ENCODE data around the gene NAGPA. TPM values are rescaled to one million over a fixed set of nuclear protein-coding genes. Genes with fewer than 3 reads are reported as not detected.
A peak's percentile ranks its signal among the peaks of the same experiment; 100 is the strongest.

Gene NAGPA
- total RNA-seq, 1 donor from 2014 or later: 3.3 TPM

- no peak overlapping the region for H2AFZ ChIP-seq (replicated peaks)
- H4K20me1 ChIP-seq (ENCODE audit: low read depth): no peaks in the 10 kb centered on the region
- no peaks in the 10 kb centered on the region for H3K4me1 ChIP-seq
- no peak for DNase-seq (ENCODE audit: low spot score)
- H3K9ac ChIP-seq: no peak overlapping the region
- TF ChIP-seq, protein P1, sequence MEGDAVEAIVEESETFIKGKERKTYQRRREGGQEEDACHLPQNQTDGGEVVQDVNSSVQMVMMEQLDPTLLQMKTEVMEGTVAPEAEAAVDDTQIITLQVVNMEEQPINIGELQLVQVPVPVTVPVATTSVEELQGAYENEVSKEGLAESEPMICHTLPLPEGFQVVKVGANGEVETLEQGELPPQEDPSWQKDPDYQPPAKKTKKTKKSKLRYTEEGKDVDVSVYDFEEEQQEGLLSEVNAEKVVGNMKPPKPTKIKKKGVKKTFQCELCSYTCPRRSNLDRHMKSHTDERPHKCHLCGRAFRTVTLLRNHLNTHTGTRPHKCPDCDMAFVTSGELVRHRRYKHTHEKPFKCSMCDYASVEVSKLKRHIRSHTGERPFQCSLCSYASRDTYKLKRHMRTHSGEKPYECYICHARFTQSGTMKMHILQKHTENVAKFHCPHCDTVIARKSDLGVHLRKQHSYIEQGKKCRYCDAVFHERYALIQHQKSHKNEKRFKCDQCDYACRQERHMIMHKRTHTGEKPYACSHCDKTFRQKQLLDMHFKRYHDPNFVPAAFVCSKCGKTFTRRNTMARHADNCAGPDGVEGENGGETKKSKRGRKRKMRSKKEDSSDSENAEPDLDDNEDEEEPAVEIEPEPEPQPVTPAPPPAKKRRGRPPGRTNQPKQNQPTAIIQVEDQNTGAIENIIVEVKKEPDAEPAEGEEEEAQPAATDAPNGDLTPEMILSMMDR (IDR thresholded peaks at IDR 0.05): no peak
- TF ChIP-seq EZH2 (IDR thresholded peaks at IDR 0.05) (no peak), EZH2phosphoT487 (IDR thresholded peaks at IDR 0.05) (no peak)
- H3F3A ChIP-seq (ENCODE audit: low read depth): peaks cover 7% of the 10 kb centered on the region
- H3K27ac ChIP-seq: no peak overlapping the region
- Mint-ChIP-seq H3K36me3 (no peaks in the 10 kb centered on the region), H3K27ac (no peak overlapping the region), H3K9me3 (peaks cover 8% of the 10 kb centered on the region), H3K4me1 (no peaks in the 10 kb centered on the region), H3K27me3 (ENCODE audit: insufficient read depth, low read depth) (peaks cover 38% of the 10 kb centered on the region), H3K4me3 (no peak overlapping the region)
- H3K4me2 ChIP-seq: no peak overlapping the region
- no peak overlapping the region for H3K4me3 ChIP-seq
- no peaks in the 10 kb centered on the region for H3K9me3 ChIP-seq (ENCODE audit: low read depth)
- no peaks in the 10 kb centered on the region for H3K36me3 ChIP-seq
- peaks cover 53% of the 10 kb centered on the region for H3K27me3 ChIP-seq
- H3K79me2 ChIP-seq (ENCODE audit: low read depth): no peaks in the 10 kb centered on the region
These were observed 49.4 kb downstream of the NAGPA start for GRCh38 chr16:4984174-4984990.

DNA sequence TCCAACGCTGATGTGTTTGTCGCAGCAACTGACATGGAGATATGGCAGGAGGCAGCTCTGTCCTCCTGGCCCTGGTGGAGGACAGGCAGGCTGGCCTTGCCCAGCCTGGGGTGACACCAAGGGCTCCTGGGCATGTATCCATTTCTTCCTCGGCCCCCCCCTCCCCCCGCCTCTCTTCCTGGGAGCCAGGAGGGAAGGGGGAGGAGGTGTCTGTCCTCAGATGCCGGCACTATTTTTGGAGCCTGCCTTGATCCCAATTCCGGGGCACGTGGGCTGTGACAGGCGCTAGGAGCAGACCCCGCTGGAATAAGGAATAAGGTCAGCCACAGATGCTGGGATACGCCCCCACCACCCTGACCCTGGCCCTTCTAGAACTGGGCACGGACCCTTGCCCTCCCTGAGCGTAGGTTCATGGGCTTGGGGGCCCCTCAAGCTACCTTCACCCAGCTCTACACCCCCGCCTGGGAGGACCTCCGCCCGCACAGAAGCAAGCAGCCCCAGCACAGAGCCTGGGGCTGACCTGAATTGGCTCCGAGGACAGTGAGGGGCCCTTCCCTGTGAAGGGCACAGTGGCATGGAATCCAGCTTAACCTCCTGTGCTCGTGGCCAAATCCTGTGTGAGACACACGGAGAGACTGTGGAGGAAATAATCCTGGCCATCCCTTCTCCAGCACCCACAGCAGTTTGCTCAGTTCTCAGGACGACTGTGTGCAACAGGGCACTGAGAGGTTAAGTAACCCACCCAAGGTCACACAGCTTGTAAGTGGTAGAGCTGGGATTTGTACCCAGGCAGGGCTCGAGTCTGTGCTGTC, 51.5 kb downstream of the NAGPA start:
- Histone ChIP-seq H4K20me1 (ENCODE audit: low read depth) (no peaks in the 10 kb centered on the region), H3K4me1 (no peaks in the 10 kb centered on the region), H3K27me3 (peaks cover 33% of the 10 kb centered on the region), H3K4me2 (no peak overlapping the region), H3K27ac (no peak overlapping the region), H3F3A (ENCODE audit: low read depth) (peaks cover 7% of the 10 kb centered on the region), H3K79me2 (ENCODE audit: low read depth) (no peaks in the 10 kb centered on the region), H3K9me3 (ENCODE audit: low read depth) (no peaks in the 10 kb centered on the region), H3K36me3 (no peaks in the 10 kb centered on the region), H3K4me3 (no peak overlapping the region), H2AFZ (replicated peaks) (no peak overlapping the region), H3K9ac (no peak overlapping the region)
- H3K36me3 Mint-ChIP-seq: no peaks in the 10 kb centered on the region
- TF ChIP-seq EZH2 (IDR thresholded peaks at IDR 0.05) (no peak), EZH2phosphoT487 (IDR thresholded peaks at IDR 0.05) (no peak)
- TF ChIP-seq, protein P1 (IDR thresholded peaks at IDR 0.05): no peak
- peak overlapping the region; percentile 86 for H3K27ac Mint-ChIP-seq
- H3K9me3 Mint-ChIP-seq: peaks cover 3% of the 10 kb centered on the region
- no peak for DNase-seq (ENCODE audit: low spot score)
- peaks cover 20% of the 10 kb centered on the region for H3K27me3 Mint-ChIP-seq (ENCODE audit: insufficient read depth, low read depth)
- no peak overlapping the region for H3K4me3 Mint-ChIP-seq
- peaks cover 2% of the 10 kb centered on the region for H3K4me1 Mint-ChIP-seq

DNA sequence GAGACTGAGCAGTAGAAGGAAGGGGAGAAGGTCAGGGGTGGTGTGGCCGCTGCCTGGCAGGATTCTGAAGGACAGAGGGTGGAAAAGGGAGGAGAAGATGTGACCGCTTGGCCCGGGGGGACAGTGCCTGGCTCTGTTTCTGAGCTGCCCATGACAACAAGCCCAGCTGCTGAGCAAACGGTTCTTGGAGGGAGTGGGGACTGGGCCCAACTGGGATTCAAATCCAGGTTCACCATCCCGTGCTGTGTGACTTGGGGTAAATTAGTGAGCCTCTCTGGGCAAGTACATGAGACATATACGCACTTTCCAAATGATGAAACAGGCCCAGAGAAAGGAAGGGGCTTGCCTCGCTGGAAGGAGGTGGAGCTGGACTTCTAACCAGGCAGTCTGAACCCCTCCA, 52.3 kb downstream of the NAGPA start:
- no peak for DNase-seq (ENCODE audit: low spot score)
- Histone ChIP-seq H3K4me2 (no peak overlapping the region), H3K9ac (no peak overlapping the region), H3K36me3 (no peaks in the 10 kb centered on the region), H3K27me3 (peaks cover 25% of the 10 kb centered on the region), H3F3A (ENCODE audit: low read depth) (no peaks in the 10 kb centered on the region), H3K4me3 (no peak overlapping the region), H3K4me1 (no peaks in the 10 kb centered on the region), H4K20me1 (ENCODE audit: low read depth) (no peaks in the 10 kb centered on the region), H3K9me3 (ENCODE audit: low read depth) (no peaks in the 10 kb centered on the region), H2AFZ (replicated peaks) (no peak overlapping the region), H3K79me2 (ENCODE audit: low read depth) (no peaks in the 10 kb centered on the region), H3K27ac (no peak overlapping the region)
- H3K36me3 Mint-ChIP-seq: no peaks in the 10 kb centered on the region
- H3K27me3 Mint-ChIP-seq (ENCODE audit: insufficient read depth, low read depth): peaks cover 12% of the 10 kb centered on the region
- TF ChIP-seq, protein P1 (IDR thresholded peaks at IDR 0.05): no peak
- TF ChIP-seq EZH2 (IDR thresholded peaks at IDR 0.05) (no peak), EZH2phosphoT487 (IDR thresholded peaks at IDR 0.05) (no peak)
- no peak overlapping the region for H3K27ac Mint-ChIP-seq
- peaks cover 2% of the 10 kb centered on the region for H3K4me1 Mint-ChIP-seq
- H3K4me3 Mint-ChIP-seq: no peak overlapping the region
- H3K9me3 Mint-ChIP-seq: peaks cover 3% of the 10 kb centered on the region

All from neural progenitor cell (in vitro differentiated cells).